Measurements from ENCODE around the gene ELP5.

The ELP5 gene

GRCh38 chr17:7306911-7307685, 55.1 kb downstream of the ELP5 start, which contains the start of gene EIF5A:
TSS of gene EIF5A (plus strand) at chr17:7307628. CDS start at chr17:7309636, 2,008 bp downstream.
- Histone ChIP-seq H3K27ac (replicated peaks) (peak within 1 kb of the TSS; percentile 94), H3K4me3 (replicated peaks; ENCODE audit: insufficient read depth, low read length) (peak within 1 kb of the TSS; percentile 57), H3K27me3 (ENCODE audit: insufficient read depth, poor library complexity, severe bottlenecking) (no peaks in the 10 kb centered on the region)
- TF ChIP-seq POLR2AphosphoS5 (IDR thresholded peaks at IDR 0.05; ENCODE audit: low read depth) (peak; percentile 65), GABPA (IDR thresholded peaks at IDR 0.05; ENCODE audit: low read depth) (no peak), CTCF (IDR thresholded peaks at IDR 0.05; ENCODE audit: insufficient read depth, low read length) (no peak), REST (IDR thresholded peaks at IDR 0.05; ENCODE audit: insufficient replicate concordance, low read depth) (no peak), SPI1 (IDR thresholded peaks at IDR 0.05; ENCODE audit: borderline replicate concordance, low read depth) (peak; percentile 65; the same call in 1 of the 2 replicates)
- DNase-seq (ENCODE audit: low read depth in 1 of 2, low spot score in 1 of 2), result peak; percentile 91 to 96

- peak overlapping the region; percentile 94 for H3K27ac ChIP-seq (replicated peaks)
- H3K4me3 ChIP-seq (replicated peaks; ENCODE audit: insufficient read depth, low read length), result peak overlapping the region; percentile 57
- no peaks in the 10 kb centered on the region for H3K27me3 ChIP-seq (ENCODE audit: insufficient read depth, poor library complexity, severe bottlenecking)
- TF ChIP-seq REST (IDR thresholded peaks at IDR 0.05; ENCODE audit: insufficient replicate concordance, low read depth) (no peak), CTCF (IDR thresholded peaks at IDR 0.05; ENCODE audit: insufficient read depth, low read length) (no peak), SPI1 (IDR thresholded peaks at IDR 0.05; ENCODE audit: borderline replicate concordance, low read depth) (no peak), GABPA (IDR thresholded peaks at IDR 0.05; ENCODE audit: low read depth) (no peak), POLR2AphosphoS5 (IDR thresholded peaks at IDR 0.05; ENCODE audit: low read depth) (no peak)
- peak in 1 of 2 experiments; percentile 65 for DNase-seq (ENCODE audit: low read depth in 1 of 2, low spot score in 1 of 2)
Observed at GRCh38 chr17:7307686-7308624, 55.9 kb downstream of the ELP5 start.

- Histone ChIP-seq H3K4me3 (replicated peaks; ENCODE audit: insufficient read depth, low read length) (peak overlapping the region; percentile 57), H3K27ac (replicated peaks) (peak overlapping the region; percentile 94), H3K27me3 (ENCODE audit: insufficient read depth, poor library complexity, severe bottlenecking) (no peaks in the 10 kb centered on the region)
- DNase-seq (ENCODE audit: low read depth in 1 of 2, low spot score in 1 of 2), result peak in 1 of 2 experiments; percentile 61
- peak; percentile 47; the same call in 1 of the 2 replicates for TF ChIP-seq POLR2AphosphoS5 (IDR thresholded peaks at IDR 0.05; ENCODE audit: low read depth)
- no peak for TF ChIP-seq GABPA (IDR thresholded peaks at IDR 0.05; ENCODE audit: low read depth)
- peak; percentile 54 for TF ChIP-seq REST (IDR thresholded peaks at IDR 0.05; ENCODE audit: insufficient replicate concordance, low read depth)
Observed at GRCh38 chr17:7308625-7309433, 56.8 kb downstream of the ELP5 start.
